Glomerular endothelial cell (primary cell): ENCODE data around the gene HOXC12. TPM values are rescaled to one million over a fixed set of nuclear protein-coding genes. Genes with fewer than 3 reads are reported as not detected.

ENCODE experiments used
- DNase-seq: peaks from one replicate; pipeline ENCODE4 v3.0.0-alpha.2; 2011; ENCODE audit warnings: low read depth, low spot score; ENCODE audit errors: extremely low read depth
- total RNA-seq: library from RNA; depleted of rRNA; stranded (reverse); fragments of >200 nt; gene quantifications from 2 replicates; pipeline ENCODE4 v1.2.3, GENCODE V29; 2015

The HOXC12 gene
- total RNA-seq, 1 donor from 2014 or later: not detected

DNA sequence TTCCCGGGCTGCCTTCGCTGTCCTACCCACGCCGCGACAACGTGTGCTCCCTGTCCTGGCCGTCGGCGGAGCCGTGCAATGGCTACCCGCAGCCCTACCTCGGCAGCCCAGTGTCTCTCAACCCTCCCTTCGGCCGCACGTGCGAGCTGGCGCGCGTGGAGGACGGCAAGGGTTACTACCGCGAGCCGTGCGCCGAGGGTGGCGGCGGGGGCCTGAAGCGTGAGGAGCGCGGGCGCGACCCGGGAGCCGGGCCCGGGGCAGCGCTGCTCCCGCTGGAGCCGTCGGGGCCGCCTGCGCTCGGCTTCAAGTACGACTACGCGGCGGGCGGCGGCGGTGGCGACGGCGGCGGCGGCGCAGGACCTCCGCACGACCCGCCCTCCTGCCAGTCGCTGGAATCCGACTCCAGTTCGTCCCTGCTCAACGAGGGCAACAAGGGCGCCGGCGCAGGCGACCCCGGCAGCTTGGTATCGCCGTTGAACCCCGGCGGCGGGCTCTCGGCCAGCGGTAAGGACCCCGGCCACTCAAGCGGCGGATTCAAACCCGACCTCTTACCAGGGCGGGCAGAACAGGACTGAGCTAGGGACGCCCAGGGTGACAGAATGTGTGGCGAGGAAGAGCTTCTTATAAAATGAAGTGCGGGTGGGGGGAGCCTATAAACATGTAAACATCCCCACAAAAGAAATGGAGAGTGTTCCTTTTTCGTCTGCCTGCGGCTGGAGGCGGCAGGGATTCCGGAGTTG, 503 bp downstream of the HOXC12 start:
- no peak for DNase-seq

- no peak for DNase-seq
Measured at GRCh38 chr12:53955776-53956250, 1.1 kb downstream of the HOXC12 start.

DNA sequence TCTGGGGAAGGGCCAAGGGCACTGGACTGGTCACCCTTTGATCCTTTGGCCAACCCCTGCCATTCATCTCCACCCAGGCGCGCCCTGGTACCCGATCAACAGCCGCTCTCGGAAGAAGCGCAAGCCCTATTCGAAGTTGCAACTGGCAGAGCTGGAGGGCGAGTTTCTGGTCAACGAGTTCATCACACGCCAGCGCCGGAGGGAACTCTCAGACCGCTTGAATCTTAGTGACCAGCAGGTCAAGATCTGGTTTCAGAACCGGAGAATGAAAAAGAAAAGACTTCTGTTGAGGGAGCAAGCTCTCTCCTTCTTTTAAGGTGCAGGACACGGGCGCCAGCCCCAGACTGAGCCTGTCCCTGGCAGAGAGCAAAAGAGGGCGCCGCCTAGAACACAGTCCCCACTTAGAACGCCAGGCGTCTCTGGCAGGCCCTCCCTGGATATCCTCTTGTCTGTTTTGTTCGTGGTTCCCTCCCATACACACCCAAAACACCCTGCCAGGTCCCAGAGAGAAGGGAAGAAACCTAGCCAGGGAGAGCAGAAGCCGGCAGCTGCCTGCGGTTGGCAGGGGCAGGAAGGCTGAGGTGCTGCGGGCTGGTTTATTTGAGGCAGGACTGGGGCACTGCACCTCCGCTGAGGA, 1.7 kb downstream of the HOXC12 start:
- DNase-seq: no peak

DNA sequence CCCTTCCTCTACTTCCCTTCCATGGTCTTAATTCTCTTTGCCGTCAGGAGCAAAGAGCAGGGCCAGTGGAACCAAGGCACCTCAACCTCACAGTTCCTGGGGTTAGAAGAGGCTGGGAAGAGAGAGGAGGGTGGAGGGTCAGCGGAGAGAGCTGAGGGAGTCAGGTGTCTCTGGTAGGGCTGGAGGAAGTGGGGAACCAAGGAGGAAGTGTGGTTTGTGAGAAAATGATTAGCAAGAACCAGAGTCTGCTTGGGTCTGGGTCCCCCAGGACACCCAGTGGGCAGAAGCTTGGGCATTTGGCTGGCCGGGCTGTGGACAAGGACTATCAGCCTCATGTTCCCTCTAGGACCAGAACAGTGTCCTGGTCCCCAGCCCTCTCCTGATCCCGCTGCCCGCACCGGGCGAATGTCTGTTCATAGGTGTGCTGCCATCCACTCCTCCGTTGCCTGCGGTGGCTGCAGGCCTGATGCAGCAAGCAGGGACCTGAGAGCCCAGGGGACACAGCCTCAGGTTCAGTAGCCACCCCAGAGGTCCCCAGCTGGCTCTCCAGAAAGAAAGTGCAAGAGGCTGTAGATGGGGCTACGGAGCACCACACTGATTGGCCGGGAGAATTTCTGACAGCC, 2.3 kb downstream of the HOXC12 start:
- DNase-seq: no peak

GRCh38 chr12:53958128-53958527, 3.4 kb downstream of the HOXC12 start:
- DNase-seq: no peak

DNA sequence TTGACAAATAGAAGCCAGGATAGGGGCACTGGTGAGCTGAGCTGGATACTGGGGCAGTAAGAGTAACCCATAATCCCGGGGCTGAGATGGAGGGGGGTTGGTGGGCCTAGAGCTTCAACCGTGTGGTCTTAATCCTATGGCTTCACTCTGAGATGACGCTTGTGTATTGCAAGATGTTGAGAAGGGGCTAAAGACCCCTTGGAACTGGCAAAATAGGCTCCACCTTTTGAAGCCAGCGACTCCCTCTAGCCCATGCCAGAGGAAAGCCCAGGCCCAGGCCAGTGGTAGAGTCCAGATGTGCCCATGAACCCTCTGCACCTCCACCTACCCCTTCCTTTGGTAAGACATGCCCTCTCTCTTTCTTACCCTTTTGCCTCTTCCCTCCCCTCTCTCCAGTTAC, 4.6 kb downstream of the HOXC12 start:
- no peak for DNase-seq

- DNase-seq: no peak
Measured at GRCh38 chr12:53960187-53961024, 5.7 kb downstream of the HOXC12 start.

DNA sequence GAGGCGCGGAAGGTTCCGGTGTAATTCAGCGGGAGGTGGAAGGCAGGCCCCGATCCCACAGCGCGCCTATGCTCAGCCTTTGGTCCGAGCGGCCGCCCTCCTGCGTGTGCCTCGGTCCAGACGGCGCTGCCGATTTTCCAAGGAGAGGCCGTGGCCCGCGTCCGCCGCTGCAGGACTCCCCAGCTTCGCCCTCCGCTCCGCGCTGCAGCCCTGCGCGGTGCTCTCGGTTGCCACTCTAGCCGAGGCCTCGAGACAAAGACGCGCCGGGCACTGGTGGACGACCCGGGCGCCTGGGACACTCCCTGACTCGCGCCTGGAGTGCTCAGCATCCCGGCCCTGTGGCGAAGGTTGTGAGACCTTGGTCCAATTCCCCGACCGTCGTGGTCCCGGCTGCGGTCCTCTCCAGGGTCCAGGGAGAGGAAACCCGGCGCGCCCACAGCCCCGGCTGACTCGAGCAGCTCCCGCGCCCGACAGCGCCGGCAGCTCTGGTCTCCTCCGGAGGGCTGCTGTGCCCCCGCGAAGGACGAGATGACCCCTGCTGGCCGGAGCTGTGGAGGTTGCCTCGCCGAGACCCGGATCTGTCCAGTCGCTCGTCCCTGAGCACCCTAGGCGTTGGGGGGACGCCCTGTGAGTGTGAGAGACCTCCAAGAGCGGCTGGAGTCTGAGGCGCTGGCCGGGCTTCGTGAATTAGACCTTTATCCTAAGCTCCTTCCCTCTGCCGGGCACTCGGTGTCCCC, 6.5 kb downstream of the HOXC12 start:
- no peak for DNase-seq

DNA sequence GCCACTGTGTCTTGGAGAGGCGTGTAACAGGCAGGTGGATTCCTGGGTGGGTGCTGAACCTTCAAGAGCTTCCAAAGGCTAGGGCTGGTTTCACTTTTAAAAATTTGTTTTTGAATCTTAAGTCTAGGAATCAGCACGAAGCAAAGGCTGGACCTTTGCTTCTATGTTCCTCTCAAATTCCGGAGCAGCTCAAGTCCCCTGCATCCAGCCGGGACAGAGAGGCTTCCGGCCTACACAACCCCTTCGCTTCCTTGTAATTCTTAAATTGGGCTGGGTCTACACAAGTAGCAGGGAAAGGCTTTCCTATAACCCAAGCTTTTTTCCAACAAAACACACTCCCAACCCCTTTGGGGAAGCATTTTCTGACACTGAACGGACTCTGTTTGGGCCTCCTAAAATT, 8.3 kb downstream of the HOXC12 start:
- DNase-seq: no peak

DNA sequence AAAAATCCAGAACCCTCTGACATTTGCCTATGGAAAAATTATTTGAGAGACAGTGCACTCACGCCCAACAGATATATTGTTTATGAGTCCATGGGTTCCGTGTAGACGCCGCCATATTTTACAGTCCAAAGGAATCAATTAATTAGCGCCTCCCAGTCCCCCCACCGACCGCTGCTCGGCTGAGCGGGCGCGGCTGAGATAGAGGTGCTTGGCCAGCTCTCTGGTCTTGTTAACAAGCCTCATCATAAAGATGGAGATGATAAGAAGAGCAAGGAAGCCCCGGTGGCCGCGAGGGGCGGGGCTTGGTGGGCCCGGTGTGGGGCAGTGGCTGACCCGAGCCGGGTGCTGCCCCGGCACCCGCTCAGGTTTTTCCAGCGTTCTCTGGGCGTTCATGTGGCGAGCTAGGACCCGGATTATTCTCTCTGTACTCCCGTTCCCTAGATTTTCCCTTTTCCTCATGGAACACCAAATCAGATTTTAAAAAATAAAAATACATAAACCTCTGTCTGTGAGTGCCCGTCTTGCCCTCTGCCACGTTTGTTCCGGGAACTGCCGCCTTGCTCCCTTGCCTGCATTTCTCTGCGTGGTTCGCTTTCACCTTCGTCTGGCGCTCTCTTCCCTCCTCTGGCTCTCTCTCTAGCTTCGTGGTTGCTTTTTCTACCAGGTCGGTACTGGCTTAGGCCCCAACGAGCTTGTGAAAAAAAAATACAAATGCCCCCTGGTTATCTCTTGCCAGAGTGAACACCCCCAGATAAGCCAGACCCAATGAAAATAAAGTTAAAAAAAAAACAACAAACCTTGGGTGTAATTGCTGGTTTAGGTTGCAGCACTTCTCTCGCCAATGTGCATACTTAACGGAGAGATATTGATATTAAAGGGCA, 9.0 kb downstream of the HOXC12 start:
- no peak for DNase-seq

DNA sequence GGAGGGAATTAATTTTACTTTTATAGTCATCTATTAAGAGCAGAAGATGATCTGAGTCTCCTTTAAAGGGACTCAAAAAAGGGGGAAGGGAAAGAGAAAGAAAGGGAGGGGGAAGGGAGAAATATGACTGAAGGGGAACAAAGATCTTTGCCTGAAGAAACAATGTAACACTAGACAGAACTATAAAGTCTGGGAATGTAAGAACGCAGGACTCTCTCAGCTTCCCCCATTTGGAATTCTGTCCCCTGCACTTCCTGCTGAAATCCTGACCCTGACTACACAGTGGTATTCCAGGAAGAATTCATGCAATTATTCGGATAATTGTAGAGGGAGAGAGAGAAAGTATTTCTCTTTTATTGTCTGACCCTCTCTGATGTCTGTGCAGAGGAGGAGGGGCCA, 9.6 kb downstream of the HOXC12 start:
- no peak for DNase-seq

DNA sequence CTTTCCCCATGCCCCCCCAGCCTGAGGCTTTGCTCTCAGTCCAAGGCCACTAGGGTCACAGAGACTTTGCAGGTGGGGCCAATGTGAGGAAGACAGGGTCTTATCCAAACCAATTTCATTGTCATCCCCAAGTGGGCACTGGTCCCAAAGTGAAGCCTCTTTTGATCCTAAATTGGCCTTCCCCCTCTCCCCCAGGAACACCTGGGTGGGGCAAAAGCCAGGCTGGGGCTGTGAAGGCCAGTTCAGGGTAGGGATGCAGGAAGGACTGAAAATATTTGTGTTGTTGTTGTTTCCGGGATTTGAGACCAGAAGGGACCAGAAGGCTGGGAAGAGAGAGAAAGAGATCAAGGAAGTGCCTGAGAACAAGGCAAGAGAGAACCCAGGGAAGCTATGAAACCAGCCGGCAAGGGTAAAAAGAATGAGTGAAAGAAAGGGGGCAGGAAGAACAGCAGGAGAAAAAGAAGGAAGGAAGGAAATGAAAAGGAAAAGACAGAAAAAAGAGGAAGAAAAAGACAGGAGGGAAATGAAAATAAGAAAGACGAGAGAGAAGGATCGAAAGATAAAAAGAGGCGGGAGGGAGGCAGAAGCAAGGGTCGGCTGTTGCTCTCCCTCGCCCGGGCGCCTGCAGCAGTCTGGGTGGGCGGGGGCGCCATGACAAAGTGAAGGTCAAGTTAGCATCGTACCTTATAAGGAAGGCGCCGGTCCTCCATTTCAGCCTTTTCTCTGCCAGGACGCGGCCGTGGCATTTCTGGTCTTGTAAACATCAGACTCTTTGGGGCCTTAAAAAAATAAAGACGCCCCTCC, 10.8 kb downstream of the HOXC12 start:
- DNase-seq: no peak

DNA sequence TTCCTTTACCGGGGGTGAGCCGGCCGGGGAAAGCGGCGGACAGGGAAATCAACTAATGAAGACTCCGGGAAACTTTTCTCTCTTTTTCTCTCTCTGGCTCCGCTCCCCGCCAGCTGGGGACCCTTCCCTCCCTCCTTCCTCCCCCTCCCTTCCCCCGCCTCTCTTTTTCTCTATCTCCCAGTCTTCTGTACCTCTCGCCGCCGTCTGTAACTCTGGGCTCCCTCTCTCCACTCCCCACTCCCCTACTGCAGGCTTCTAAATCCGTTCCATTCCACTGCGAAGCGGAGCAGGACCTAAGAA, 11.3 kb downstream of the HOXC12 start:
- no peak for DNase-seq

GRCh38 chr12:53966385-53967133, 11.9 kb downstream of the HOXC12 start:
- no peak for DNase-seq

DNA sequence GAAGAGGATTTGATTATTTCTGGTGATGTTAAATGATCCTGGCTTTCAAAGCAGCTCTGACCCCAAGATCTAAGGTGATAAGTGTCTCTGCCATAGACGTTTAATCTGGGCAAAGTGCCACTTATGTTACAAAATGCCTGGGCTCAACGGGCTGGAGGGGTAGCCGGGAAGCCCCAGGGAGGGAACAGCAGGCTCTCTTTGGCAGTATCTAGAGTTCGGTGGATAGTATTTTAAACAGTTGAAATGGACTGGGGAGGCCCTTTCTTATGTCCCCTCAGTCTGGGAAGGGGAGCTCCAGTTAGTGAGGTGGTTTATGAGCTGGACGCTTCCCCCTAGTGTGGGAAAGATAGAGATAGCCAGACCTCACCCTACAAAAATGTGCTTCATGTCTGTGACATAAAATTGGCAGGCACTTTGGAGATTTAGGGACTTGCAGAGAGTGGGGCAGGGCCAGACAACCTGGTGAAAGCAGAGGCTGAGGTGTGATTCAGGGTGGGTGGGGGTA, 12.8 kb downstream of the HOXC12 start:
- no peak for DNase-seq

- DNase-seq: no peak
Measured at GRCh38 chr12:53968214-53969127, 13.8 kb downstream of the HOXC12 start.
